ENCODE results near the gene ADH1A. TPM values are rescaled to one million over a fixed set of nuclear protein-coding genes. Genes with fewer than 3 reads are reported as not detected.

The ADH1A gene
- total RNA-seq, 1 experiment from 2014 or later: 0.21 TPM

GRCh38 chr4:99301376-99302164 lies 10.8 kb upstream of the ADH1A start:
- intact Hi-C loops (cut with micrococcal nuclease): no loop called here

DNA sequence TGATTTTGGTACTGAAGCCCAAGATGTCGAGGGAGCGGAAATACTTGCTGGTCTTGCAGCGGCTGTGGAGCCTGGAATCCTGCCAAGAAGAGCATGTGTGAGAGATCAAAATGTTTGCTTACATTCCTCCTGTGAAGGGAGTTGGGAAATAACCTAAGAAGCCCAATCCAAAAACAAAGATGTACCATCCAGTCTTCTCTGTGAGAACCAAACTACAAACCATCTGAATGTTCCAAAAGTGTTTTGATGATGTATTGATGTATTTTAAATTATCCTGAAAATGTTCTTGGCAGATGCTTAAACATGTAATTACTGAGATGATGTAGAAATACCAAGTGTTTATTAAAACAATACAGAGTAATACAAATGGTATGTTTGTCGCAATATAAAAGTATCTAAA lies 10.1 kb upstream of the ADH1A start:
- no peaks in the 10 kb centered on the region for H3K27me3 Mint-ChIP-seq (ENCODE audit: insufficient read depth, unreplicated experiment)
- no peak overlapping the region for H3K4me3 Mint-ChIP-seq (ENCODE audit: unreplicated experiment)
- TF ChIP-seq, protein P1, sequence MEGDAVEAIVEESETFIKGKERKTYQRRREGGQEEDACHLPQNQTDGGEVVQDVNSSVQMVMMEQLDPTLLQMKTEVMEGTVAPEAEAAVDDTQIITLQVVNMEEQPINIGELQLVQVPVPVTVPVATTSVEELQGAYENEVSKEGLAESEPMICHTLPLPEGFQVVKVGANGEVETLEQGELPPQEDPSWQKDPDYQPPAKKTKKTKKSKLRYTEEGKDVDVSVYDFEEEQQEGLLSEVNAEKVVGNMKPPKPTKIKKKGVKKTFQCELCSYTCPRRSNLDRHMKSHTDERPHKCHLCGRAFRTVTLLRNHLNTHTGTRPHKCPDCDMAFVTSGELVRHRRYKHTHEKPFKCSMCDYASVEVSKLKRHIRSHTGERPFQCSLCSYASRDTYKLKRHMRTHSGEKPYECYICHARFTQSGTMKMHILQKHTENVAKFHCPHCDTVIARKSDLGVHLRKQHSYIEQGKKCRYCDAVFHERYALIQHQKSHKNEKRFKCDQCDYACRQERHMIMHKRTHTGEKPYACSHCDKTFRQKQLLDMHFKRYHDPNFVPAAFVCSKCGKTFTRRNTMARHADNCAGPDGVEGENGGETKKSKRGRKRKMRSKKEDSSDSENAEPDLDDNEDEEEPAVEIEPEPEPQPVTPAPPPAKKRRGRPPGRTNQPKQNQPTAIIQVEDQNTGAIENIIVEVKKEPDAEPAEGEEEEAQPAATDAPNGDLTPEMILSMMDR (IDR thresholded peaks at IDR 0.05; ENCODE audit: unreplicated experiment): no peak
- CTCF ChIA-PET: interaction anchor here (0.9 kb wide), 1 partner anchor 99 kb away, joined by 3 read pairs; no protein-coding TSS in a partner anchor
- peaks cover 17% of the 10 kb centered on the region for H3K4me1 Mint-ChIP-seq (ENCODE audit: insufficient read depth, unreplicated experiment)
- H3K36me3 Mint-ChIP-seq (ENCODE audit: insufficient read depth, unreplicated experiment): peaks cover 12% of the 10 kb centered on the region
- BruUV-seq (replicated peaks): no TSS peak
- POLR2A ChIA-PET: interaction anchor here (0.7 to 3.0 kb wide), 4 partner anchors 12 to 103 kb away, joined by 4 to 30 read pairs (median 6); no protein-coding TSS in a partner anchor
- peak; percentile 94 for DNase-seq (ENCODE audit: unreplicated experiment)
- intact Hi-C loops (cut with micrococcal nuclease): no loop called here
- peaks cover 9% of the 10 kb centered on the region for H3K9me3 Mint-ChIP-seq (ENCODE audit: unreplicated experiment)
- peak overlapping the region; percentile 84 for H3K27ac Mint-ChIP-seq (ENCODE audit: low read depth, unreplicated experiment)

More at GRCh38 chr4:99301376-99302164, 10.8 kb upstream of the ADH1A start:
- peaks cover 17% of the 10 kb centered on the region for H3K4me1 Mint-ChIP-seq (ENCODE audit: insufficient read depth, unreplicated experiment)
- CTCF ChIA-PET: interaction anchor here (0.6 to 1.2 kb wide), 3 partner anchors 37 to 162 kb away, joined by 3 read pairs; no protein-coding TSS in a partner anchor
- H3K4me3 Mint-ChIP-seq (ENCODE audit: unreplicated experiment): no peak overlapping the region
- no peaks in the 10 kb centered on the region for H3K27me3 Mint-ChIP-seq (ENCODE audit: insufficient read depth, unreplicated experiment)
- POLR2A ChIA-PET: interaction anchor here (0.6 to 3.0 kb wide), 6 partner anchors 11 to 373 kb away, joined by 3 to 30 read pairs (median 6); partner anchors contain the start of genes ADH5 and EIF4E
- peaks cover 9% of the 10 kb centered on the region for H3K9me3 Mint-ChIP-seq (ENCODE audit: unreplicated experiment)
- peak overlapping the region; percentile 84 for H3K27ac Mint-ChIP-seq (ENCODE audit: low read depth, unreplicated experiment)
- BruUV-seq (replicated peaks): no TSS peak
- DNase-seq (ENCODE audit: unreplicated experiment): peak; percentile 41
- H3K36me3 Mint-ChIP-seq (ENCODE audit: insufficient read depth, unreplicated experiment): peaks cover 19% of the 10 kb centered on the region
- TF ChIP-seq, protein P1 (IDR thresholded peaks at IDR 0.05; ENCODE audit: unreplicated experiment): no peak

GRCh38 chr4:99293357-99293756 lies 2.6 kb upstream of the ADH1A start:
- TF ChIP-seq, protein P1 (IDR thresholded peaks at IDR 0.05; ENCODE audit: unreplicated experiment): no peak
- peaks cover 15% of the 10 kb centered on the region for H3K9me3 Mint-ChIP-seq (ENCODE audit: unreplicated experiment)
- no peaks in the 10 kb centered on the region for H3K36me3 Mint-ChIP-seq (ENCODE audit: insufficient read depth, unreplicated experiment)
- POLR2A ChIA-PET: no interaction called here
- peak overlapping the region; percentile 42 for H3K27ac Mint-ChIP-seq (ENCODE audit: low read depth, unreplicated experiment)
- no peak overlapping the region for H3K4me3 Mint-ChIP-seq (ENCODE audit: unreplicated experiment)
- intact Hi-C loops (cut with micrococcal nuclease): no loop called here
- no peak for DNase-seq (ENCODE audit: unreplicated experiment)
- CTCF ChIA-PET: interaction anchor here (0.7 kb wide), 1 partner anchor 15 kb away, joined by 3 read pairs; no protein-coding TSS in a partner anchor
- H3K4me1 Mint-ChIP-seq (ENCODE audit: insufficient read depth, unreplicated experiment): no peaks in the 10 kb centered on the region
- BruUV-seq (replicated peaks): no TSS peak
- no peaks in the 10 kb centered on the region for H3K27me3 Mint-ChIP-seq (ENCODE audit: insufficient read depth, unreplicated experiment)

DNA sequence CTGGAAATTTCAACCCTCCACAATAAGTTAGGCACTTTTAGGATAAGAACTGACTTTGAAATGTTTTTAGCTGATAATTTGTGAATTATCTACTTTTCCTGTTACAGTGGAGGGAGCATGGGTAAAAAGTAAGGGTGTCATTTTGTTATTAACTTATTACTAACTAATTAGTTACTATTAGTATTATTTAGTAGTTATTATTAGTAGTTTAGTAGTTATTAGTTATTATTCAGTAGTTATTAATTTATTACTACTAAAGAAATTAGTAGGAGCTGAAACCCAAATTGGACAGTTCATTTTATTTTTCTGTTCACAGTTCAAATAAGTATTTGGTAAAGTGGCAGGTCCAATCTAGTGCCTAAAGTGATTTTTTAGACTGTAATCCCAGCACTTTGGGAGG lies 5.4 kb downstream of the ADH1A start:
- BruUV-seq (replicated peaks): no TSS peak
- intact Hi-C loops (cut with micrococcal nuclease): no loop called here
- H3K4me3 Mint-ChIP-seq (ENCODE audit: unreplicated experiment): no peak overlapping the region
- H3K4me1 Mint-ChIP-seq (ENCODE audit: insufficient read depth, unreplicated experiment): no peaks in the 10 kb centered on the region
- TF ChIP-seq, protein P1 (IDR thresholded peaks at IDR 0.05; ENCODE audit: unreplicated experiment): no peak
- H3K27ac Mint-ChIP-seq (ENCODE audit: low read depth, unreplicated experiment): no peak overlapping the region
- H3K9me3 Mint-ChIP-seq (ENCODE audit: unreplicated experiment): no peaks in the 10 kb centered on the region
- no peak for DNase-seq (ENCODE audit: unreplicated experiment)
- ChIA-PET POLR2A (no interaction called here), CTCF (no interaction called here)
- no peaks in the 10 kb centered on the region for H3K36me3 Mint-ChIP-seq (ENCODE audit: insufficient read depth, unreplicated experiment)
- H3K27me3 Mint-ChIP-seq (ENCODE audit: insufficient read depth, unreplicated experiment): no peaks in the 10 kb centered on the region
